ENCODE data around the gene MMP17.

DNA sequence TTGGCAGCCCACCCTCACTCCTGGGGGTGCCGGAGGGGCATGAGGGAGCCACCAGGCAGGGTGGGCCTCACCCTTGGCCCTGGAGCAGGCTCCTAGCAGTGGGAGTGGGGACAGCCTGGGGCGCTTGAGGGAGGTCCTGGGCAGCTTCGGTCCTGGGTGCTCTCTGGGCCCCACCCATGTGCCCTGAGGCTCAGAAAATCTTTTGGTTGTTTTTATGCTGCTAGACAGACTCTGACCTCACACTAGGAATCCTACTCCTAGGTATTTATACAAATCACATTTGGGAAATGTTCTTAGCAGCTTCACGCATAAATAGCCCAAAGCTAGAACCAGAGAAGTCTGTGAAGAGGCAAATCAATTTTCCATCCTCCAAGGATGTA, 55.3 kb downstream of the MMP17 start:
- TF ChIP-seq MAX (IDR thresholded peaks at IDR 0.05; ENCODE audit: insufficient read depth, insufficient read length) (no peak), CTCF (IDR thresholded peaks at IDR 0.05; ENCODE audit: extremely low read depth in 1 of 2, insufficient read depth in 1 of 2, low read depth in 1 of 2, low read length in 2 of 2) (no peak), POLR2AphosphoS5 (IDR thresholded peaks at IDR 0.05; ENCODE audit: insufficient read depth, low read depth, low read length) (no peak), JUN (IDR thresholded peaks at IDR 0.05; ENCODE audit: borderline replicate concordance, insufficient read depth, insufficient read length, low read depth) (no peak)
